ENCODE data around the gene ZNF22.

GRCh38 chr10:45004661-45005060 lies 3.9 kb downstream of the ZNF22 start:
- TF ChIP-seq EP300 (IDR thresholded peaks at IDR 0.05) = no peak
- TF ChIP-seq POLR2A (IDR thresholded peaks at IDR 0.05) = no peak
